C1 segment of cervical spinal cord (tissue), 14 donors: ENCODE data around the gene CELSR3.
A peak's percentile ranks its signal among the peaks of the same experiment; 100 is the strongest.

Experiments
- DNase-seq, 14 donors: peaks; one replicate each; lab custom pipeline; 2025; lab: John Stamatoyannopoulos, UW

CELSR3 gene

GRCh38 chr3:48663489-48664312 lies 1.0 kb upstream of the CELSR3 start:
- peak; percentile 71 to 98 (median 93) for DNase-seq

GRCh38 chr3:48662145-48662752 lies 437 bp downstream of the CELSR3 start:
- peak in 2 of 14 donors; percentile 27 to 39 for DNase-seq

GRCh38 chr3:48661501-48662144 lies 1.1 kb downstream of the CELSR3 start:
- peak in 12 of 14 donors; percentile 33 to 81 (median 52) for DNase-seq

- no peak for DNase-seq
Observed at GRCh38 chr3:48660800-48661400, 1.8 kb downstream of the CELSR3 start.

GRCh38 chr3:48656841-48657281 lies 5.8 kb downstream of the CELSR3 start:
- DNase-seq = no peak

GRCh38 chr3:48656061-48656840 lies 6.4 kb downstream of the CELSR3 start:
- DNase-seq = peak in 11 of 14 donors; percentile 11 to 58 (median 30)

GRCh38 chr3:48655606-48656005 lies 7.1 kb downstream of the CELSR3 start:
- no peak for DNase-seq

GRCh38 chr3:48655063-48655462 lies 7.6 kb downstream of the CELSR3 start:
- no peak for DNase-seq

GRCh38 chr3:48652923-48653715 lies 9.6 kb downstream of the CELSR3 start:
- DNase-seq = no peak

- no peak for DNase-seq
Observed at GRCh38 chr3:48651771-48652170, 10.9 kb downstream of the CELSR3 start.

- no peak for DNase-seq
Observed at GRCh38 chr3:48650723-48651122, 12.0 kb downstream of the CELSR3 start.

GRCh38 chr3:48648188-48648850 lies 14.4 kb downstream of the CELSR3 start:
- no peak for DNase-seq

- no peak for DNase-seq
Observed at GRCh38 chr3:48647714-48648113, 15.0 kb downstream of the CELSR3 start.

GRCh38 chr3:48644898-48645760 lies 17.6 kb downstream of the CELSR3 start:
- DNase-seq = no peak

GRCh38 chr3:48642605-48643004 lies 20.1 kb downstream of the CELSR3 start:
- DNase-seq = no peak

GRCh38 chr3:48641396-48641795 lies 21.3 kb downstream of the CELSR3 start:
- DNase-seq = no peak

- DNase-seq = no peak
Observed at GRCh38 chr3:48639944-48640606, 22.6 kb downstream of the CELSR3 start.

GRCh38 chr3:48637305-48637704 lies 25.4 kb downstream of the CELSR3 start:
- DNase-seq = no peak
